ENCODE measurements around the gene CITED4.

CITED4 gene

GRCh38 chr1:40831001-40831732, 31.0 kb downstream of the CITED4 start:
- DNase-seq, result no peak

GRCh38 chr1:40830419-40830943, 31.7 kb downstream of the CITED4 start:
- no peak for DNase-seq

- DNase-seq, result no peak
Observed at GRCh38 chr1:40829631-40830245, 32.4 kb downstream of the CITED4 start.

- DNase-seq, result no peak
Observed at GRCh38 chr1:40825996-40826395, 36.2 kb downstream of the CITED4 start.

GRCh38 chr1:40825435-40825788, 36.8 kb downstream of the CITED4 start:
- no peak for DNase-seq

GRCh38 chr1:40824591-40825434, 37.4 kb downstream of the CITED4 start:
- DNase-seq, result no peak

GRCh38 chr1:40823983-40824382, 38.2 kb downstream of the CITED4 start:
- no peak for DNase-seq

- DNase-seq, result no peak
Observed at GRCh38 chr1:40823345-40823744, 38.8 kb downstream of the CITED4 start.

GRCh38 chr1:40822890-40823289, 39.3 kb downstream of the CITED4 start:
- DNase-seq, result no peak

GRCh38 chr1:40820911-40821693, 41.1 kb downstream of the CITED4 start:
- DNase-seq, result no peak

GRCh38 chr1:40820251-40820797, 41.8 kb downstream of the CITED4 start:
- no peak for DNase-seq

GRCh38 chr1:40819101-40819500, 43.1 kb downstream of the CITED4 start:
- no peak for DNase-seq

- no peak for DNase-seq
Observed at GRCh38 chr1:40818264-40818961, 43.8 kb downstream of the CITED4 start.

- DNase-seq, result no peak
Observed at GRCh38 chr1:40817791-40818263, 44.3 kb downstream of the CITED4 start.

GRCh38 chr1:40815420-40815819, 46.7 kb downstream of the CITED4 start:
- no peak for DNase-seq
